ENCODE data around the gene SUMO1. TPM values are rescaled to one million over a fixed set of nuclear protein-coding genes. Genes with fewer than 3 reads are reported as not detected.

SUMO1 gene
- total RNA-seq, 2 experiments from 2014 or later = 69.8 to 98.9 TPM

DNA sequence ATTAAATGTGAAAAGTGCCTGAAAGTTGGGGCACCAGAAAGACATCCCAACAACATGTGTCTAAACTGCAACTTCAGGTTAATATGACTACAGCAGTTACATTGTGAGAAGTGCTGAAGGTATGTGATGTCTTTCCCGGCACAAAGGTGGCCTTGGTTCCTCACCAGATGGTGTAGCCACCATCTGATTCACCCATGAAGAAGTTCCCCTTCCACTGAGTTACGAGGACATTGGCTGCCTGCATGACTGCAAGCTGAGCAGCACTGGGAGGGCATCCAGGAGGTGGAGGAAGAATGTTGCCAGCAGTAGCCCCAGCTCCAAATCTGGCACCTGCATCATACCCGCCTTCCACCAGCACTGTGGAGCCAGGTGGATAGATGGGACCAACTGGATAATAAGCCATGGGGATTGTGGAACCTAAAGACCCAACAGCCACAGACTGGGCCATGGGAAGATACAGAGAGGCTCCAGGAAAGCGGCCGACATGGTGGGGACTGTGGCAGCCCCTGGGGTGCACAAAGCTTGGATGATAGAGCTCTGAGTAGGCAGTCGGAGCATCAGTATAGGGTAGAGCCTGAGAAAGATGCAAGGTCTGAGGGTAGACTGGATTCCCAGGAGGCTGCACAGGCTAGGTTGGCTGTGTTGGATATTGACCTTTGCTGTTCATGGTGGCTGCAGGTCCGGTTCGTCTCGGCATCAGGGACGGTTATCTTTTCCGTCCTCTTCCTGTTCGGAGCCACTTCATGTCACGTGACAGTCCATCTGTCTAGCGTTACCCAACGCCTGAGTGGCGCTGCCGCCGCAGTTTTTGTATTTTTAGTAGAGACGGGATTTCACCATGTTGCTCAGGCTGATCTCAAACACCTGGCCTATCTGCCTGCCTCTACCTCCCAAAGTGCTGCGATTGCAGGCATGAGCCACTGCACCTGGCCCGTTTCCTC lies 36.9 kb downstream of the SUMO1 start:
- TF ChIP-seq EZH2phosphoT487 (IDR thresholded peaks at IDR 0.05; ENCODE audit: borderline replicate concordance, low read depth, low read length) (no peak), CTCF (conservative IDR thresholded peaks at IDR 0.05; ENCODE audit: low read length) (no peak)
- H3K36me3 ChIP-seq (ENCODE audit: insufficient read depth, low read length) = peaks cover 9% of the 10 kb centered on the region; the same call in 1 of the 2 replicates
- H2AFZ ChIP-seq (ENCODE audit: low read length) = no peak overlapping the region
- no peaks in the 10 kb centered on the region for H3K9me3 ChIP-seq (ENCODE audit: low read length)
- intact Hi-C loops (cut with micrococcal nuclease; ENCODE audit: unreplicated experiment) = no loop called here
- no peak for DNase-seq (ENCODE audit: low spot score)
- H3K27ac ChIP-seq (ENCODE audit: low read depth, low read length, poor library complexity, severe bottlenecking) = no peak overlapping the region
- POLR2A ChIA-PET = interaction anchor here (0.6 kb wide), 1 partner anchor 17 kb away, joined by 3 read pairs; no protein-coding TSS in a partner anchor
- CTCF ChIA-PET (ENCODE audit: unreplicated experiment) = no interaction called here
- H3K4me1 ChIP-seq (ENCODE audit: insufficient read depth, low read length, poor library complexity, severe bottlenecking) = no peaks in the 10 kb centered on the region
- no peak overlapping the region for H3K4me3 ChIP-seq (ENCODE audit: low read depth, low read length, poor library complexity, severe bottlenecking)
- no peak overlapping the region for H3K4me2 ChIP-seq (ENCODE audit: low read length)
- BruUV-seq (replicated peaks) = no TSS peak
- no peaks in the 10 kb centered on the region for H3K79me2 ChIP-seq (ENCODE audit: insufficient read depth, low read depth, low read length)
- H4K20me1 ChIP-seq (ENCODE audit: insufficient read depth, low read length) = no peaks in the 10 kb centered on the region
- no peaks in the 10 kb centered on the region for H3K9me2 ChIP-seq (ENCODE audit: insufficient read depth, low read length)

GRCh38 chr2:202196727-202197126 lies 41.7 kb downstream of the SUMO1 start:
- H4K20me1 ChIP-seq (ENCODE audit: insufficient read depth, low read length) = no peaks in the 10 kb centered on the region
- no peak overlapping the region for H2AFZ ChIP-seq (ENCODE audit: low read length)
- ChIA-PET POLR2A (no interaction called here), CTCF (ENCODE audit: unreplicated experiment) (no interaction called here)
- no peaks in the 10 kb centered on the region for H3K79me2 ChIP-seq (ENCODE audit: insufficient read depth, low read depth, low read length)
- H3K36me3 ChIP-seq (ENCODE audit: insufficient read depth, low read length) = no peaks in the 10 kb centered on the region
- DNase-seq (ENCODE audit: low spot score) = no peak
- no TSS peak for BruUV-seq (replicated peaks)
- no peaks in the 10 kb centered on the region for H3K4me1 ChIP-seq (ENCODE audit: insufficient read depth, low read length, poor library complexity, severe bottlenecking)
- H3K9me2 ChIP-seq (ENCODE audit: insufficient read depth, low read length) = no peaks in the 10 kb centered on the region
- no peaks in the 10 kb centered on the region for H3K9me3 ChIP-seq (ENCODE audit: low read length)
- no peak overlapping the region for H3K4me2 ChIP-seq (ENCODE audit: low read length)
- no peak overlapping the region for H3K27ac ChIP-seq (ENCODE audit: low read depth, low read length, poor library complexity, severe bottlenecking)
- TF ChIP-seq CTCF (conservative IDR thresholded peaks at IDR 0.05; ENCODE audit: low read length) (no peak), EZH2phosphoT487 (IDR thresholded peaks at IDR 0.05; ENCODE audit: borderline replicate concordance, low read depth, low read length) (no peak)
- no peak overlapping the region for H3K4me3 ChIP-seq (ENCODE audit: low read depth, low read length, poor library complexity, severe bottlenecking)
- intact Hi-C loops (cut with micrococcal nuclease; ENCODE audit: unreplicated experiment) = no loop called here

DNA sequence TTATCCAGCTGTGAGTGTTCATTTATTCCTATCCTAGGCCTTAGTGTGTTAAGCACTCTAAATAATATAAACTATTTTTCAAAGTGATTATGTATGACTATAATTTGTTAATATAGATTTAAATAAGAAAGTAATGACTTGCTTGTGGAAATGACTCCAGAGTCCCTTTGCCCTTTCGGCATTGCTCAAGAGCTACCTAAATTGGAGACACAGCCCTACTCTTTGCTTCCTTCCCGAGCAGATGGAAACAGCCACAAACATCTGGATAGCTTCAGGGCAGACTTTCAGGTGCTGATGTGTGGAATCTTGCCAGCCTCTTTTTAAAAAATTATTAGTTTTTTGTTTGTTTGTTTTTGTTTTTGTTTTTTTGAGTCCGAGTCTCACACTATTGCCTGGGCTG lies 44.0 kb downstream of the SUMO1 start:
- no TSS peak for BruUV-seq (replicated peaks)
- no peaks in the 10 kb centered on the region for H3K9me3 ChIP-seq (ENCODE audit: low read length)
- H3K27ac ChIP-seq (ENCODE audit: low read depth, low read length, poor library complexity, severe bottlenecking) = no peak overlapping the region
- DNase-seq (ENCODE audit: low spot score) = no peak
- H3K36me3 ChIP-seq (ENCODE audit: insufficient read depth, low read length) = no peaks in the 10 kb centered on the region
- H3K4me1 ChIP-seq (ENCODE audit: insufficient read depth, low read length, poor library complexity, severe bottlenecking) = no peaks in the 10 kb centered on the region
- no peaks in the 10 kb centered on the region for H3K79me2 ChIP-seq (ENCODE audit: insufficient read depth, low read depth, low read length)
- H2AFZ ChIP-seq (ENCODE audit: low read length) = no peak overlapping the region
- no peak overlapping the region for H3K4me2 ChIP-seq (ENCODE audit: low read length)
- H3K4me3 ChIP-seq (ENCODE audit: low read depth, low read length, poor library complexity, severe bottlenecking) = no peak overlapping the region
- no peaks in the 10 kb centered on the region for H3K9me2 ChIP-seq (ENCODE audit: insufficient read depth, low read length)
- H4K20me1 ChIP-seq (ENCODE audit: insufficient read depth, low read length) = no peaks in the 10 kb centered on the region
- intact Hi-C loops (cut with micrococcal nuclease; ENCODE audit: unreplicated experiment) = no loop called here
- no peak for TF ChIP-seq CTCF (conservative IDR thresholded peaks at IDR 0.05; ENCODE audit: low read length)
- TF ChIP-seq EZH2phosphoT487 (IDR thresholded peaks at IDR 0.05; ENCODE audit: borderline replicate concordance, low read depth, low read length) = no peak
- CTCF ChIA-PET (ENCODE audit: unreplicated experiment) = no interaction called here
- POLR2A ChIA-PET = interaction anchor here (0.9 kb wide), 1 partner anchor 12 kb away, joined by 3 read pairs; no protein-coding TSS in a partner anchor

Data from OCI-LY7 (cell line).